GM19099 (cell line): ENCODE measurements around the gene FGD6.

ENCODE experiments used
- POLR2A ChIP-seq: IDR thresholded peaks from 3 replicates; pipeline ENCODE4 v1.6.1; 2011; ENCODE audit warnings: low read depth; ENCODE audit not compliant: insufficient read length; ENCODE audit errors: extremely low read depth

The FGD6 gene

DNA sequence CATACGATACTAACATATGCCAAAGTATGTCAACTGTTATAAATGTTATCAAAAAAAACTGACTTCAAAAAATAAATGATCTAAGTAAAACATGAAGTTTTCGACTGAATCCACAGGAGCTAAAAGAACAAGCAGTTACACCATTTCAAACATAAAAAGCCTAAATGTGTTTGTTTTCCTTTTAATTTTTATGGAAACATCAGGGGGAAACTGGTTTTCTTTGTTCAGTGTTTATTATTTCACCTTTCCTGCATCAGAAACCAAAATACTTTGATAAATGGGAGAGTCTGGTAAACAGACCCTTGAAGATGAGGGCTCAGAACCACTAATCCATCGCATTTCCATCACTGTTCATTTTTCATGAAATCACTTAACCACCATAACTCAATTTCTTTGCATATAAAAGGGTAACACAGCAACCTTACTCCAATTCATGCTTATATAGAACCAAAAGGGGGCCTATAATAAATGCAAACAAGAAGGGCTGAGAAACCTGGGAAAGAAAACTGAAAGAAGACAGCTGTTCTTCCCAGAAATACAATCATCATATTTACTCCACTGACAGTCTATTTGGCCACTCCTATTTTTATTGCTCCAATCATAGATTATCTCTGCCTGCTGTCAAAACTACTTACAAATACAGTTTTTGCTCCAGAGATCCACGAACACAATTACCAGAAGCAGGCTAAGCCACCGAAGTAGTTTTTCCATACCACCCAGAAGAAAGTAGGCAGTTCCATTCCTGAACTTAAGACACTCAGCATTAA is 17.0 kb downstream of the FGD6 start:
- no peak for TF ChIP-seq POLR2A

DNA sequence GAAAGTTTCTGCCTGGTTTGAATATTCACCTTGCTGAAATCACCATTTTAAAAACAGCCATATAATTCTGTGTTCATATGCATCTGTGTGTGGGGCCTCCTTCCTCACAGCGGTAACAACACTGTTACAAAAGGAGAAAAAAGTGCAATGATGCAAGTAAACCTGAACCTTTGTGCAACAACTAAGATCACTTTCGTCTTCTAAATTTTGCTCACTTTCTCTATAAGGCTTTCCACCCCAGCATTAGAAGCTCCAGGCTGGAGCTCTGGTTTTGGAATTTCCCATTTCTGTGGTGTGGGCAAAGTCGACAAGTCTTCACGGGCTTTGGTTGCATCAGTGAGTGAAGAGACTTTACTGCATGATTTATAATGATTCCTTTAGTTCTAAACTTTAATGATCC is 18.4 kb downstream of the FGD6 start:
- no peak for TF ChIP-seq POLR2A

DNA sequence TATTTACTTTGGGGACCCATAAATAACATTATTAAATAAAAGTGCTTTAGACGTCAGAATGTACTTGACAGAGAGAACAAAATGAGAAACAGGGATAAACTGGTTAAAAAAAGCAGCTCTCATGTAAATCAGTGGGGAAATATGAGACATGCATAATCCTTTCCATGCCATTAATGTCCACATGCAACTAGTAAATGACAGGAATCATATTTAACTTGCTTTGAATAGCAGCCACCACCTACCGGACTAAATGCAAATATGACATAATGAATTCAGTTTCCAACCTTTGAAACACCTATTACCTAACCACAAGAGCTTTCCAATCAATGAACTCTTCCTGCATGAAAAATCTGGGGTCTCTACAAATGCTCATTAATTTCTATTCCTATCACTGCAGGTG is 19.6 kb downstream of the FGD6 start:
- no peak for TF ChIP-seq POLR2A

DNA sequence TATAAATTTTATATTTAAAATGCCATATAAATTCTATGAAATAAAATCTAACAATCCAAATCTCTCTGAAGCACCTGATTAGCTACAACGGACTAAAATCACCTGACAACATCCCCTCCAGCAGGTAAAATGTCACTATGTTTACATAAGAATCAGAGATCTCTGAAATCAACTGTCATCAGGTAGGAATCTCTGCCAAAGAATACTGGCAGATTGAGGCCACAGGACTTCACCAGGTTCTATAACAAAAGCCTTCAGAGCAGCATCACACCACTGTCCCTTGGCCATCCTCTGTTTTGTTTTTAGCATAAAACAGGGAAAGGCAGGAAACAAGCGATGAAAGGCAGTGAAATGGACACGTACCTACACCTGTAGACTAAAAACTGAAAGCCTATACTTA is 22.1 kb downstream of the FGD6 start:
- no peak for TF ChIP-seq POLR2A

DNA sequence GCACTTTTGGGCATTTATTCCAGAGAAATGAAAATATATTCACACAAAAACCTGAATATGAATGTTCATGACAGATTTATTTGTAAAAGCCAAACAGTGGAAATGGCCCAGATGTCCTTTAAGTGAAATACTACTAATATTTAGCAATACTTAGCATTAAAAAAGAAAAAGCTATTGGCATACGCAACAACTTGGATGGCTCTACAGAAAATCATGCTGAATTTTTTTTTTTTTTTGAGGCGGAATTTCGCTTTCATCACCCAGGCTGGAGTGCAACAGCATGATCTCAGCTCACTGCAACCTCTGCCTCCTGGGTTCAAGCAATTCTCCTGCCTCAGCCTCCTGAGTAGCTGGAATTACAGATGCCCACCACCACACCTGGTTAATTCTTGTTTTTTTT is 24.1 kb downstream of the FGD6 start:
- TF ChIP-seq POLR2A: no peak

DNA sequence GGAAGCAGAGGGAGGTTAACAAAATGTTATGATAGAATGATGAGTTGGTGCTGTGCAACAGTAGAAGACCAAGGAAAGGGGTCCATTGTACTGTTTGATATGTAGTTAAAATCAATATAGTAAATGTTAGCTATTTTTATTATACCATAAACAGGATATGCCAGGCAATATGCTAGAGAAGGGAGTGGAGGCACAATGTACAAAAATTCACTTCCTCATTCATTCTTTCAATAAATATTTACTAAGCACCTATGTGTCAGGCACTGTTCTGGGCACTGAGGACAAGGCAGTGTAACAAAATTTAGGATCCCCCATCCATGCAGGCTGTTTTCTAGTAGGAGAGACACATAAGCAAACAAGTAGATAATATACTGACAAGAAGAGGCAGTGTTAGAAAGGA is 25.0 kb downstream of the FGD6 start:
- TF ChIP-seq POLR2A: no peak

DNA sequence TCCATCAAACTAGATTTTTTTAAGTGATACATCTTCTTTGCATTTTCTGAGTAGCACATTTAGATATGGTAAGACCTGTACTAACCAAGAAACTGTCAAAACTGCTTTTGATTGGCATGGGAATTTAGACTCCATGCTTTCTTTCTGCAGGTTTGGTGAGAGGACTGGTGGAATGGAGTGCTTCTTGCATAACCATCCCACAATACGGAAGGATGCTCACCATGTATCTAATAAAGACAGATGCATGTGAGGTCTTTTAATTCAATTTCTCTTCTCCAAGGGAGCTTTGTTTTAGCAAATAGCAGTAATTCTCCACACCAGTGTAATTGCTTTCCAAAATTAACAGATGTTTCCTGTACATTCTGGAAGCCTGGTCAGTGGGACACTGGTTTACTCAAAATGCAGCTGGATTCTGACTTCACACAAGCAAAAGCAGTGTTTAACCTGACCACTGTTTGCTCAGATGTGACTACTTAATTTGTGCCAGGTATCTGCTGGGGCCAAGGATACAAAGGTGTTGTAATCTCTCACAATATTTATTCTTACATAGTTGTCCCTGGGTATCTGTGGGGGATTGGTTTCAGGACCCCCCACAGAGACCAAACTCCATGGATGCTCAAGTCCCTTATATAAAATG is 26.1 kb downstream of the FGD6 start:
- TF ChIP-seq POLR2A: no peak

DNA sequence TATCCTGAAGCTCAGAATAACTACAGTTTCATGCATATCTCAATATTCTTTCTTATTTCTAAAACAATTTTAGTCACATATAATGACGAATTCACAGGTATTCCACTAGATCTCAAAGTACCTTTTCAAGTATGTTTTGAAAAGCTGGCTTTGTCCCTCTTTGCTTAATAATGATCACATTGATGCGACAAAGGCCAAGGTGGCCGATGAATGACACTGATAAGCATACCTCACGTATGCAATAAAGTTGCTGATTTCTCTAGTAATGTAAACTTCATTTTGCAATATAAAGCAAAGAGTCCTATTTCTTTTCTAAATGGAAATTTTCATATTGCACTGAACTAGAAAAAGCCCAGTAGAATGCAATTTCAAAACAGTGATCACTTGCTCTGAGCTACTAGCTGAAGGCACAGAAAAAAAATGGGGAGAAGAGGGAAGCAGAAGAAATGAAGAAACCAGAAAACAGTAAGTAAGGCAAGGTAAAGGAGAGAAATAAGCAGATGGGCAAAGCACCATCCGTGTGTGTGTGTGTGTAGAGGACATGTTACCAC is 29.3 kb downstream of the FGD6 start:
- no peak for TF ChIP-seq POLR2A

DNA sequence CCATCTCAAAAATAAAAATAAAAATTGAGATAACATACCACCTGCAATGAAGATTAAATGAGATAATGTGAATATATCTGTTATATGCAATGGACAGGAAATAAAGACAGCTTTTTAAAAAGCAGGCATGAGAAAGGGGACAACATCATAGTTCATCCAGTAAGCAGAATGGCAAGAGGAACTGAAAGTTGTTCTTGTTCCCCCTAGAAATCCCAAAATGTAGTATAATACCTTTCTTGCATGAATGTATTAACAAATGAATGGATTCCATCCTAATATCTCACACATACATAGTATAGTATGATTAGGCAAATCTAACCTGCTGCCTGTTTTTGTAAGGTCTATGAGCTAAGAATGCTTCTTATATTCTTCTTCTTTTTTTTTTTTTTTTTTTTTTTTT is 31.4 kb downstream of the FGD6 start:
- TF ChIP-seq POLR2A: no peak

DNA sequence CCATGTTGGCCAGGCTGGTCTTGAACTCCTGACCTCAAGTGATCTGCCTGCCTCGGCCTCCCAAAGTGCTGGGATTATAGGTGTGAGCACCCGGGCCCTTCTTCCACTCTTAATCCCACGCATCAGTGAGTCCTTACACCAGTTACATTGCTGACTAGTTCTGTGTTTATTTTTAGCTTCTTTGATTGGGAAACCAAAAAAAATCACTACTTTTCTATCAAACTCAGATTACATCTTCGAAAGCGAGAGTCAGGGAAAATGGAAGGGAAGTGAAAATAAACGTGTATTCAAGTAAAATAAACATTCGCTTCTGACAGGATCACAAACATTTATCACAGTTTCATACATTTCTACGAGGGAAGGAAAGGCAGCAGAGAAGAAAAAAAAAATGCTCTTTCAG is 32.2 kb downstream of the FGD6 start:
- TF ChIP-seq POLR2A: no peak

DNA sequence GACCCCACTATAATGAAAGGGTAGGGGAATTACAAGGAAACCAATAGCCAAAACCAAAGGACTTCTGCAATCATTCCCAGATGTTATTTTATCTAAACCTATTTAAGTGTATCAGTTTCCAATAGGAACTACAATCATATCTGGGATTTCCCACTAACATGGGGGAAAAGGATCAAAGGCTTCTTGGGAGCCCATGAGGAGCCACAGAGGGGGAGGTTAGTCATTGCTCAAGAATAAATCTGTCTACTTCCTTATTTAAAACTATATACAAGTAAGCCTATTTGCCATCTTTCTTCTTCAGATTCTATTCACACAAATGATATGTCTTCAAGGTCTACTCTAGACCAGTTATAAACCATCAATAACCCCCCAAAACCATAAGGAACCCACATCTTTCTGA is 33.1 kb downstream of the FGD6 start:
- no peak for TF ChIP-seq POLR2A

DNA sequence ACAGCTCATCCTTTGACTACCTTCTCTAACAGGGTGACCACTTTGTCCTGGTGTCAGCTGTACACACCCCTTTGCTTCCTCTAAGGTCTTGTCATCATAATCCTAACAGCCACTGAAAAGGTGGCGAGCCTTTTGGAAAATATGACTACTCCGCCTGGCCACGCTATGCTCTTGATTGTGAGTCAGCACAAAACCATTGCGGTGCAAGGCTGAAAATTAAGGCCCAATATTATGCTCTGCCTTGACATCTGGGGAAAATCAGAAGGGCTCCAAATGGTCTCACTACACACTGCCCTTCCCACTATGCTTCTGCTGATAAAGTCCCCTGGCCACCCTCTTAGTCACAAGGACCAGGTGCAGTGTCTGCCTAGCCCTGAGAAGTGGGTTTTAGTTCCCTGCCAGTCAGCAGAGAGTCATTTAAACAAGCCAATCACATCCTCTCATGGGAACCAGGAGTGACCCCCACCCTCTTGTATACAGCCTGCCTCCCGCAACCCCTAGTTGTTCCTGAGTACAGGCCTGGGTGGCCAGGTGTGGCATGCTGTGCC is 34.3 kb downstream of the FGD6 start:
- no peak for TF ChIP-seq POLR2A

DNA sequence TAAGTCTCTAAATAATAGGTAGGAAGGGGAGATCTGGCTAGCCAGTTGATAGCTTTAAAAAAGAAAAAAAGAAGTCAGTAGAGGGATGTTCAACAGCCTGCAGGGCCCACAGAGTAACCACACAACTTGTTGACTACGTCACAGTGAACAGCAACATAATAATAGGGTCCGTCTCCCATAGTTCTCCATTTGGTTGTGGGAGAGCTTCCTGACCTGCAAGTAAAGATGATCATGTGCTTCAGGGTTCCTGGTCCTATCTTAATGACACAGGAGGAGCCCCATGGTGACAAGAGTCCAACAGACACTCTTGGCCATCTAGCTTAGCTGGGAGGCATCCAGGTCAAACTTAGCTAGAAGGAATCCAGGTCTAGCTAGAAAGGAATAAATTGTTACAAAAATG is 36.2 kb downstream of the FGD6 start:
- TF ChIP-seq POLR2A: no peak

DNA sequence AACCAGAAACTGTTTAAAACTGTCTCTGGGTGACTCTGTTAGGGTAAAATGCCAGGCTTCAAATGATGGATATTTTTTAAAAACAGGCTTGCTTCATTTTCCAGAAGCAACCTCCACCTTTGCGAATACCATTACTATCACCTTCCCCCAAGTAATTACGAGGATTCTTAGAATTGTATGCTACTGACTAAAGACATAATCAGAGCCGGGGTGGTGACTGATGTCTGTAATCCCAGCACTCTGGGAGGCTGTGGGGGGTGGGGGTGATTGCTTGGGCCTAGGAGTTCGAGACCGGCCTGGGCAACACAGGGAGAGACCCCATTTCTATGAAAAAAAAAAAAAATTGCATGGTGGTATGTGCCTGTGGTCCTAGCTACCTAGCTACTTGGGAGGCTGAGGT is 38.3 kb downstream of the FGD6 start:
- TF ChIP-seq POLR2A: no peak

DNA sequence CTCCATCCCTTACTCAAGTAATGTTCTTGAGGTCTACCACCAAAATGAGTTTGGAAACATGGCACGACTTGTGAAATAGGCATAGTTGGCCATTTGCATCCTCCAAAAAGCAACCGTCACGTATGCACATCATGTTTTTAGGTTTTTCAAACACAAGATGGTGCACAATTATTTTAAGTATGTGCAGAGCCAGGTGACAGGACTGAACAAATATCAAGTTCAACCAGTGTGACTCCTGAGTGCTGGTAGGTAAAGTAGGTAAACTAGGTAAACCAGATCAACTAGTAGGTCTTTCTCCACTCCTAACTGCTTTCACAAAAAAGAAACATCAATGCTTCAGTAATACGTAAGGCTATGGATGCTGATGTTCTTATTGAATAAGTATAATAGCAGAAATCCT is 39.1 kb downstream of the FGD6 start:
- no peak for TF ChIP-seq POLR2A

DNA sequence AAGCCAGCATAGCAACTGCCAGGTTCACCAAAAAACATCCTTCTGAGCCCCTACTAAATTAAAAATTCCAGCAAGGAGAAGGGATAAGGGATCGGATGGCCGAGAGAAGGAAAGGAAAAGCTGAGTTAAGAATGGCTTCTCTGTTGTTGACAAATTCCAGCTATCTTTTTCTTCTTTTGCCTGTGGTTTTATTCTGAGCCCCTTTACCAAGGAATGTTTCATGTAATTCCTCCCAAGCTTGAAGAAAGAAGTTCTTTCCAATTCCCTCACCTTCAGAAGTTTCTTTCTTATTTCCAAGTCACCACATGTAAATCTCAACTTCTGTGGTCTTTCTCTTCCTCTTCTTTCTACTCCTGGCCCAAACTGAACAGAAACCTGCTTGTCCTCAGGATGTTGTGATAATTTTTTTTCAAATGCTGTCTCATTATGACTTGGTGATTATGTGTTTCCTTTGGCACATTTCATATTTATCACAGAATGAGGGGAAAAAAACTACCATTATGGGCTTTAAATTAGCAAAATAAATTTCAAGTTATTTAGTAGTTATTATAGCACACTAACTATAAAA is 40.0 kb downstream of the FGD6 start:
- TF ChIP-seq POLR2A: no peak
